Suprapubic skin (tissue), 4 donors: Measurements from ENCODE around the gene HIPK3.

Source experiments
- CTCF ChIP-seq, 2 donors: fragments of 200-600 bp in 1 of 2; fragments of 450-650 bp in 1 of 2; sonication (generic) in 1 of 2; IDR thresholded peaks; one replicate each; pipeline ENCODE4 v1.5.1; 2016 to 2019; ENCODE audit warnings: antibody characterized with exemption in 2 of 2, mild to moderate bottlenecking in 1 of 2, moderate library complexity in 1 of 2
- EP300 ChIP-seq: sonication (generic); formaldehyde crosslinking; IDR thresholded peaks from one replicate; pipeline ENCODE4 v1.6.1; 2017; ENCODE audit warnings: antibody characterized with exemption
- POLR2A ChIP-seq, 2 donors: fragments of 450-650 bp; IDR thresholded peaks; one replicate each; pipeline ENCODE4 v1.6.1; 2017; ENCODE audit warnings: antibody characterized with exemption in 2 of 2, mild to moderate bottlenecking in 2 of 2, moderate library complexity in 2 of 2
- POLR2AphosphoS5 ChIP-seq, 3 donors: sonication (generic); formaldehyde crosslinking; IDR thresholded peaks; one replicate each; pipeline ENCODE4 v1.6.1; 2017; ENCODE audit warnings: antibody characterized with exemption in 3 of 3

- TF ChIP-seq CTCF (IDR thresholded peaks at IDR 0.05): no peak
- no peak for TF ChIP-seq POLR2A (IDR thresholded peaks at IDR 0.05)
- TF ChIP-seq EP300: no peak
- TF ChIP-seq POLR2AphosphoS5 (IDR thresholded peaks at IDR 0.05): no peak
Measured at GRCh38 chr11:33208150-33208549, 49.0 kb upstream of the HIPK3 start.
